ENCODE results near the gene GALR3.

Gene GALR3

DNA sequence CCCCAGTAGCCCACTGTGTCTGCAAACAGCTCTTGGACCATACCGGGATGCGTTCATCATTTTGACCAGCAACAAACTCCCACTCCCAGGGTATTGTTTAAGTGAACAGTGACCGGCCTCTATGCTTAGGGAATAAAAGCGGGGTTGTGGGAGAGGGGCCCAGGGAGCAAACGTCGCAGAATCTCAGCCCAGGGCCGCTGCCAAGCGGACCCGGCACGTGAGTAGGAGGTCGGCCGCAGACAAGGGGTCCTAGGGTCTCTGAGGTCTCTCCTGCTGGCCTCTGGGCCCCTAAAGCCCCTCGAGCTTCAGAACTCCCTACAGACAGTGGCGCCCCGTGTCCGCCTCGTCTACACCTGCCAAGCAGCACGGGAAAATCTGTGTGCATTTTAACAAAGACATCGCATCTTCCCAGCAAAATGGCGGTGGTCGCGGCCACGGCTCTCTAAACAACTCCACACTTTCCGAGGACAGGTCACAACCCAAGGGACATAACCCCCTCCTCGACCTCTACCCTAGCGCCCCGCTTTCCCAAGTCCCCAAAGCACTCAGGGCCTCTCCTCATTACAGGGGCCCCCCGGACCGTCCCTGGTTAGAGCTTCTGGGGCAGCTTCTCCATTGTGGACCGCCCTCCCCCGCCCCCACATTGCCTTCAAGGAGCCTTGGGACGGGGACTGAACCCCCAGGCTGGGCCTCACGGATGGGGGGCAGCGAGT is 19.4 kb upstream of the GALR3 start:
- DNase-seq: no peak

DNA sequence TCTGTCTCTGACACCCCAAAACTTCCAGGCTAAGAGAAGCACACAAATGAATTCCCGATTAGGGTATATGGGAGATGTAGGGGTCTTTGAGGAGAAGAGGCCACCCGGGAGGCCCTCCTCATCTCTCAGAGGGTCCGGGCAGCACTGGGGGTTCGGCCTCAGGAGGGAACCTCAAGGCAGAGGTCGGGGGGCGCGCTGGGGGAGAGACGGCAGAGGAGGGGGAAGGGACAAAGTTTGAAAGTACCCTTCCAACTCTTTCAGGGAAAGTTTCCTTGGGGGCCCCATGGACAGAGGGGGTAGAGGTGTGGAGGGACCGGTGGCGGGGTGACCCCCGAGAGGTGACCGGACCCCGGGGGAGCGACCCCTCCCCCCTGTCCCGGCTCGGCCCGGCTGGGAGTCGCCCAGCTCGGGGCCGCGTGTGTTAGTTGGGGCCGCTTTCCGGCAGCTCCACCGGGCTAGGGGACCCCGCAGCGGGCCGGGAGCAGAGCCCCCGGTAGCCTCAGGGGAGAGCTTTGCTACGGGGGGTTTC is 18.8 kb upstream of the GALR3 start:
- DNase-seq: no peak

DNA sequence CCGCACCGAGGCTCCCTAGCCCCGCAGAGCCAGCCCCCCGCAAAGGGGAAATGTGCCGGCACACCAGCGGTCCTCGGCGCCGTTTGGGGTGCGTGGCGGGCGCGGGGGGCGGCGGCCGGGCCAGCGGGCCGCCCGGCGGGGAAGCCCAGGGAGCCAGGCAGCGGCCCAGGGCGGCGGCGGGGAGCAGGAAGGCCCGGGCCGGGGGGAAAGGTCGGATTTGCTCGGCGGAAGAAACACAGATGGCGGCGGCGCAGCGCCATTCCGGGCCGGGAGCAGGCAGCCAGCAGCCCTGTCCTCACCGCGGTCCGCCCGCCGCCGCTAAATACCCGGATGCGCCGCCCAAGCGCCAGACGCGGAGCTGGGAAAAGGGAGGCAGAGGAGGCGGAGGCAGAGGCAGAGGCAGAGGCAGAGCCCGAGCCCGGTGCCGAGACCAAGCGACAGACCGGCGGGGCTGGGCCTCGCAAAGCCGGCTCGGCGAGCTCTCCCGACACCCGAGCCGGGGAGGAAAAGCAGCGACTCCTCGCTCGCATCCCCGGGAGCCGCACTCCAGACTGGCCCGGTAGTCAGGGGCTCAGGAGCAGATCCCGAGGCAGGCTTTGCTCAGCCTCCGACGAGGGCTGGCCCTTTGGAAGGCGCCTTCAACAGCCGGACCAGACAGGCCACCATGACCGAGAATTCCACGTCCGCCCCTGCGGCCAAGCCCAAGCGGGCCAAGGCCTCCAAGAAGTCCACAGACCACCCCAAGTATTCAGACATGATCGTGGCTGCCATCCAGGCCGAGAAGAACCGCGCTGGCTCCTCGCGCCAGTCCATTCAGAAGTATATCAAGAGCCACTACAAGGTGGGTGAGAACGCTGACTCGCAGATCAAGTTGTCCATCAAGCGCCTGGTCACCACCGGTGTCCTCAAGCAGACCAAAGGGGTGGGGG is 18.0 kb upstream of the GALR3 start:
- DNase-seq: peak; percentile 44

DNA sequence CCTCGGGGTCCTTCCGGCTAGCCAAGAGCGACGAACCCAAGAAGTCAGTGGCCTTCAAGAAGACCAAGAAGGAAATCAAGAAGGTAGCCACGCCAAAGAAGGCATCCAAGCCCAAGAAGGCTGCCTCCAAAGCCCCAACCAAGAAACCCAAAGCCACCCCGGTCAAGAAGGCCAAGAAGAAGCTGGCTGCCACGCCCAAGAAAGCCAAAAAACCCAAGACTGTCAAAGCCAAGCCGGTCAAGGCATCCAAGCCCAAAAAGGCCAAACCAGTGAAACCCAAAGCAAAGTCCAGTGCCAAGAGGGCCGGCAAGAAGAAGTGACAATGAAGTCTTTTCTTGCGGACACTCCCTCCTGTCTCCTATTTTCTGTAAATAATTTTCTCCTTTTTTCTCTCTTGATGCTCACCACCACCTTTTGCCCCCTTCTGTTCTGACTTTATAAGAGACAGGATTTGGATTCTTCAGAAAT is 17.3 kb upstream of the GALR3 start:
- no peak for DNase-seq

DNA sequence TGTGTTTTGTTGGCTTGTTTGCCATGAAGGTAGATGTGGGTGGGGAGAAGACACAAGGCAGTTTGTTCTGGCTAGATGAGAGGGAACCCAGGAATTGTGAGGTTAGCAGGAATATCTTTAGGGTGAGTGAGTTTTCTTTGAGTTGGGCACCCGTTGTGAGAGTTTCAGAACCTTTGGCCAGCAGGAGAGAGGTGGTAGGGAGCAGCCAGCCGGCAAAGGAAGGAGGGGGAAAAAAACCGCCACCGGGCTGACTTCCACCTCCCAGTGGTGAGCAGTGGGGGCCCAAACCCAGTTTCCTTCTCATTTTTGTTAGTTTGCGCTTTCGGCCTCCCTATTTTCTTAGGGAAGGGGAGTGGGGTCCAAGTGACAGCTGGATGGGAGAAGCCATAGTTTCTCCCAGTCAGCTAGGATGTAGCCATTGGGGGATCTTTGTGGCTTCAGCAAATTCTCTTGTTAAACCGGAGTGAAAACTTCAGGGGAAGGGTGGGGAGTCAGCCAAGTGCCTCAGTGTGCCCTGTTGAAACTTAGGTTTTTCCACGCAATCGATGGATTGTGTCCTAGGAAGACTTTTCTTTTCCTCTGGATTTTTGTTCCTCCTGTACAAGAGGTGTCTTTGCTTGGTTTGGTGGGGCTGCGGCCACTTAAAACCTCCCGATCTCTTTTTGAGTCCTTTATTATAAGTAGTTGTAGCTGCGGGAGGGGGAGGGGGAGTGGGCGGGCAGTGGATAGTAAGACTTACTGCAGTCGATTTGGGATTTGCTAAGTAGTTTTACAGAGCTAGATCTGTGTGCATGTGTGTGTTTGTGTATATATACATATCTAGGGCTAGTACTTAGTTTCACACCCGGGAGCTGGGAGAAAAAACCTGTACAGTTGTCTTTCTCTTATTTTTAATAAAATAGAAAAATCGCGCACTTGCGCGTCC is 16.5 kb upstream of the GALR3 start:
- no peak for DNase-seq

DNA sequence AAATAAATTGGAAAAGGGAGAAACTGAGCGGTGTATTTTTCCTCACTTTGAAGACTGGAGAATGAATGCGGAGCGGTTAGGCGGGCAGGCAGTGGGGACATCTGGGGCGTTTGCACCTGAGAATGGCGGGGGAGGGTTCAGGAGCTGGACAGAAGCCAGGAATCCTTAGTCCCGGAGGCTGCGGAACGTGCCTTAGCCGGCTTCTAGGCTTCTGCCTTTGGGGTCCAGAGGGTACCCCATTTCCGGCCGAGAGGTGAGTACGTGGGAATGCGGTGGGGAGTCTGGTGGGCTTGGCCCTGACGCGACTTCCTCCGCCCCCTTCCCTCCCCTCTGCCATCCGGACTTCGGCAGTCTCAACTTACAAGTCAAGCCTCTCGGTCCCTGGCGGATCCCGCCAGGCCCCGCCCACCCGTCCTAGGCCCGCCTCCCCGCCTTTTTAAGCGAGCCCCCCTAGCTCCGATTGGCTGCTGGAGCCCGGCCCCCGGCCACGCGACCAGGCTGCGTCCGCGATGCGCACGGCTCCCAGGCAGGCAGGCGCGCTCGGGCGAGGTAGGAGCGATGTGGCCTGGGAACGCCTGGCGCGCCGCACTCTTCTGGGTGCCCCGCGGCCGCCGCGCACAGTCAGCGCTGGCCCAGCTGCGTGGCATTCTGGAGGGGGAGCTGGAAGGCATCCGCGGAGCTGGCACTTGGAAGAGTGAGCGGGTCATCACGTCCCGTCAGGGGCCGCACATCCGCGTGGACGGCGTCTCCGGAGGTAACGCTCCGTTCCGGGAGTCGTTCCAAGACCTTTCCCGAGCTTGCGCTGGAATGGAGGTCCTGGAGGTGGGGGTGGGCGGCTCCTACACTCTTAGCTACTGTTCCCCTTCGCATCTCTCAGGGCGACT is 15.5 kb upstream of the GALR3 start, which contains the start of gene GCAT:
Gene GCAT, plus strand, starts transcription at position 525 of the 884 bp plus-strand sequence. Its CDS starts 34 bp downstream, at position 559.
- DNase-seq: peak; percentile 80

DNA sequence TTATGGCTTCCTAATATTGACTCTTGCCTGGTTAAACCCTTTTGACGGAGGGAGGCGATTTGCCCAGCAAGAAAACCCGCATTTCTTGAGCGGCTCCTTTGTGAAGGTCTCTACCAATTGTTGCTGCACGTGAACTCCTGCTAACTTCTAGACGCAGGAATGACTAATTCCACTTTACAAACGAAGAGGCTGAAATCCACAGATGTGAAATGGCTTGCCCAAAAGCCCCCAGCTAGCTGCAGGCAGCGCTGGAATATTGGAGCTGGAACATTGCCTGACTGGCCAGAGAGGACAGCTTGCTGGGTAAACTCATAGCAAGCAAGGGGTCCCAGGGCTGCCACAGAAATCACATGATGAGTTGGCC is 14.9 kb upstream of the GALR3 start:
- no peak for DNase-seq

DNA sequence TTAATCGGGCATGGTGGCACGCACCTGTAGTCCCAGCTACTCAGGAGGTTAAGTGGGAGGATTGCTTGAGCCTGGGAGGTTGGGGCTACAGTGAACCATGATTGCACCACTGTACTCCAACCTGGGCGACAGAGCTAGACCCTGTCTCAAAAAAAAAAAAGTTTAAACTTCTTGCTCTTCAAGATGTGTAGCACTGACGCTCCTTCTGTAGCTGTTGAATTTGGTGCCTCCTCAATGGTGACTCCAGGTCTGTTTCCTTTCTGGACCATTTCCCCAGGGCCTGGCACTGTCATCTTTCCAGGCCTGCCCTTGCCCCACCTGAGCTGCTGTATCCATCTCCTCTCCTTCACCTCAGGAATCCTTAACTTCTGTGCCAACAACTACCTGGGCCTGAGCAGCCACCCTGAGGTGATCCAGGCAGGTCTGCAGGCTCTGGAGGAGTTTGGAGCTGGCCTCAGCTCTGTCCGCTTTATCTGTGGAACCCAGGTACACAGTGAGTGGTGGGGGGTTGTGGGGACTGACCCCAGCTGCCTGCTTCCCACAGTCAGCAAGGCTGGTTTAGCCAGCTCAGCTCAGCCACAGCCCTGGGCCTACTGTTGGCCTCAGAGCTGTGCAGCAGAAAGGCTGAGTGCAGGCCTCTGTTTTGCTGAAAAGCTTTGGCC is 13.4 kb upstream of the GALR3 start:
- no peak for DNase-seq

DNA sequence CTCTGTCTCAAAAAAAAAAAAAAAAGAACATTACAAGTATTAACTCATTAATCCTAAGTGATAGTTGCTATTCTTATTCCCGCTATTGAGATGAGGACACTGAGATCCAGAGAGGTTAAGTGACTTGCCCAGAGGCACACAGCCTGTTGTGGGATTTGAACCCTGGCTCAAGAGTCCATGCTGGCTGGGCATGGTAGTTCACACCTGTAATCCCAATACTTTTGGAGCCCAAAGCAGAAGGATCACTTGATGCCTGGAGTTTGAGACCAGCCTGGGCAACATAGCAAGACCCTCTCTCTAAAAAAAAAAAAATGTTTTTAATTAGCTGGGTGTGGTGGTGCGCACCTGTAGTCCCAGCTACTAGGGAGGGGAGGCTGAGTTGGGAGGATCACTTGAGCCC is 11.3 kb upstream of the GALR3 start:
- DNase-seq: no peak

DNA sequence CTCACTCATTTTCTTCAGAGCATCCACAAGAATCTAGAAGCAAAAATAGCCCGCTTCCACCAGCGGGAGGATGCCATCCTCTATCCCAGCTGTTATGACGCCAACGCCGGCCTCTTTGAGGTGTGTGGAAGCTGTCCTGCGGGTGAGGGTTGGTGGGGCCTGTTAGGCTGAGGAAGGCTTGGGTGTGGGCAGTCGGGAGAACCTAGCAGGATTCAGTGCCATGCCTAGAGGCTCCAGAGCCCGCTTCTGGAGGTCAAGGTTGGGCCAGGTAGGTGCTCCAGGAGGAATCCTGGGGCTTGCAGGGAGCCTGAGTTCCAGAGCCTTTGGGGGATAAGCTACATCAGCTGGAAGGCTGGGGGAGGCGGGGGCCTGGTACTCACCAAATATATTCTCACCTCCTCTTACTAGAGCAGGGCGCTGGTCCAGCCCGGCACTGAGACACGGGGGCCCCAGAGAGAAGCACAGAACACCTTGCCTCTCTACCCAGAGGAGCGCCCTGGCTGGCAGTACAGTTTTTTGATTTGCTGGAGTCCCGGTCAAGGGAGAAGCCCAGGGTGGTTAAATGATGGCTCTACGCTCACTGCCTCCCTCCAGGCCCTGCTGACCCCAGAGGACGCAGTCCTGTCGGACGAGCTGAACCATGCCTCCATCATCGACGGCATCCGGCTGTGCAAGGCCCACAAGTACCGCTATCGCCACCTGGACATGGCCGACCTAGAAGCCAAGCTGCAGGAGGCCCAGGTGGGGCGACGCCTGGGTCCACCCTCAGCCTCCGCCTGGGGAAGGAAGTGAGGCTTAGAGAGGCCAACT is 10.1 kb upstream of the GALR3 start:
- DNase-seq: no peak

DNA sequence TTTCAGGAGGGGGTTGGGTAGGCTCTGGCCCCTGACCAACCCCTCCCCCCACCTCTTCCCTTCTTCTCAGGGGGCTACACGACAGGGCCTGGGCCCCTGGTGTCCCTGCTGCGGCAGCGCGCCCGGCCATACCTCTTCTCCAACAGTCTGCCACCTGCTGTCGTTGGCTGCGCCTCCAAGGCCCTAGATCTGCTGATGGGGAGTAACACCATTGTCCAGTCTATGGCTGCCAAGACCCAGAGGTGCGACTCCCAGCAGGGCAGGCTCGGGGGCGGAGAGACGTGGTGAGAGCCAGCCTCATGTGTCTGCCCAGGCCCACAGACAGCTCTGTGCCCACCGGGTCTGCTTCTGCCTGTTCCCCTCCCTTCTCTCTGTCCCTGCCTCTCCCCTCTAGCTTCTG is 7.6 kb upstream of the GALR3 start:
- DNase-seq: no peak

DNA sequence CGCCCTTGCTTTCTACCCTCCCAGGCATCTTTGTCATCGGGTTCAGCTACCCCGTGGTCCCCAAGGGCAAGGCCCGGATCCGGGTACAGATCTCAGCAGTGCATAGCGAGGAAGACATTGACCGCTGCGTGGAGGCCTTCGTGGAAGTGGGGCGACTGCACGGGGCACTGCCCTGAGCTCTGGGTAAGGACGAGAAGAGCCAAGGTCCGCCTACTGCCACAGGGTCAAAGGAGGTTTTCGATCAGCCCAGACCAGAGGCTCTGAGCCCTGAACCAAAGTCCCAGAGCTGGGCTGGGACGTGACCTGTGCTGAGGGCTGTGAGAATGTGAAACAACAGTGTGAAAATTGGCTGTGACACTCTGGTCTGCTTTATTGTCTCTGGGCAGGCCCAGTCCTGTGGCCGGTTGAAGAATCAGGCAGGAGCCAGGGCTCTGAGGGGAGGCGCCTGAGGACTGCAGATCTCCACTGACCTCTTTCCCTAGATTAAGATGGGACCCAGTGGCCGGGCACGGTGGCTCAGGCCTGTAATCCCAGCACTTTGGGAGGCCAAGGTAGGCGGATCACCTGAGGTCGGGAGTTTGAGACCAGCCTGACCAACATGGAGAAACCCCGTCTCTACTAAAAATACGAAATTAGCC is 6.5 kb upstream of the GALR3 start:
- DNase-seq: no peak

DNA sequence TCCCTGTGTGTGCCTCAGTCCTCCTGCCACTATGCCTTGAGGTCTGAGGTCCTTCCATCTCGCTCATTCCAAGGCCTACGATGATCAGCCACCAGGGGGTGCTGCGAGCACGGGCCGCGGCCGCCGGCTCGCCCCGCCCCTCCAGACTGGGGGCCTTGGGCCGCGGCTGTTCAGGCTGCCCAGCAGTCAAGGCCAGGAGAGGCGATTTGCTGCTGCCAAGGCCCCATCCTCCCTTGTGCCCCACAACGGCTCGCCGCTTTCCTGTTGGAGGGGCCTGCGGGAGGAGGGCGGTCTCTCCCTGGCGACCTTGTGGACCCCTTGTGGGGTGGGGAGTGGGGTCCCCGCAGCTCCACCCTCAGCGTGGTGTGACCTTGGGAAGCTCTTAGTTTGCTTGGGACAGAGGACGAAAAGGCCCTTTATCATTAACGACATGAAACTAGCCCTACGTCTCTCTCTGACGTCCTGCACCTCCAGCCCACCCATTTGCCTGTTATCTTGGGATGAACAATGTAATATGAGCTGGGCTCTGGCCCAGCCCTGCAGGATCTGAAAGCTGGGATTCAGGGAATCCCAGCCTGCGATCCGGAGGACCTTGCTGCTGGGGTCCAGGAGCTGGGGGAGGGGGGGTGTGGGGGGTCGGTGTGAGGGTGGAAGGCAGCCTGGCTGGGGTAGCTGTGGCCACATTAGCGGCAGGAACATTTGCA is 5.3 kb upstream of the GALR3 start:
- peak; percentile 85 for DNase-seq

DNA sequence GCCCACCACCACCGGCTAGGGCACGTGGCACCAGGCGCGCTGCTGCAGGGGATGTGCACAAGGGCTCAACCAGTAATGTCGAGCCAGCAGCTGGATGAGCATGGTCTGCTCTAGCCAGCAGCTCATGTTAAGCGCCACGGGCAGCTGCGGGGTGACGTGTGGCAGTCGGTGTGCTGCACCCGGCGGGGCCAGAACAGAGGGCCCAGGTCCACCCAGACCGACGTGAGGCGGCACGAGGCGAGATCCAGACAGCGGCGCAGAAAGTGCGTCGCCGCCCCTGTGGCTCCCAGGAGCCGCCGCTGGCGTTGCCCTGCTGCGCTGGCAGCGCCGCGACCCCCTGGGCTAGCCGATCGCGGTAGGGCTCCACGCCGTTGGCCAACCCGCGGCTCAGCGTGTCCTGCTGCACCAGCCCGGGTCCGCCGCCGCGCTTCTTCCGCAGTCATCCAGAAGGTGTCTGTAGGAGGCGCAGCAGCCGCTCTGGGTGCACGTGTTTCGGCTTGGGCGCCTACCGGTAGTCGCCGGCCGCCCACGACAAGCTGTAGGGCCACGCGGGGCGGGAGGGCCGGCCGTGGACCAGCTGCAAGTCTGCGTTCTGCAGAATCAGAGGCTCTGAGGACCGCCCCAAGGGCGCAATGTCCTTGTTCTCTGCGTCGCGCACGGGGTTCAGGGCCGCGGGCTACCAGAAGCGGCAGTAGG is 4.6 kb upstream of the GALR3 start:
- DNase-seq: peak; percentile 43

DNA sequence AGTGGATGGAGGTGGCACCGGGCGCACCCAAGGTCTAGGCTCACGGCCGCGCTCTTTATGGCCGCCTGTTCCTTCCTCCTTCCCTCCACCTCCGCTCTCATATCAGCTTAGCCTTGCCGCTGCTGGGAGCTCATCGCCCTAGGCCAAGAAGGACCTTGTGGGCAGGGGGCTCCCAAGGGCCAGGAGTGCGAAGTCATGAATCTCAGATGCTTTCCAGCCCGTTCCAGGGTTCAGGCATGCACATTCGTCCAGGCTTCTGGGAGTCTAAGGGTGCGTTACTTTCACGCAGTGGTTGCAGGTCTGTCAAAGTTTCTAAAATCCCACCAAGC is 4.1 kb upstream of the GALR3 start:
- DNase-seq: no peak

DNA sequence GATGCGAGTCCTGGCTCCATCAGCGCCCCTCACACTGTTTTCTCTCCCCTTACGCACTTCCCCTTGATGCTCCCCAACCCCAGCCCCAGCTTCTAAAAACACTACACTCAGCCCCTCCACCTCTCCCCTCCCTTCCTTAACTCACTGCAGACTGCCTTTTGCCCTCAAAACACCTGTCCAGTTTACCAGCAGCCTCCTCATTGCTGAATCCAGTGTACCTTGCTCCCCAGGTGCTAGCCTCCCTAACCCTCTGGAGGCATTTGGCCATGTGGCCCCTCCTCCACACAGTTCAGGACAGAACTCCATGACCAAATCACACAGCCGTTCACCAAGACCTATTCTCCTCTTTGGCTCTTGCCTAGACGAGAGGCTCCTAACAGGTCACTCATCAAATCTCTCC is 2.8 kb upstream of the GALR3 start:
- DNase-seq: no peak

DNA sequence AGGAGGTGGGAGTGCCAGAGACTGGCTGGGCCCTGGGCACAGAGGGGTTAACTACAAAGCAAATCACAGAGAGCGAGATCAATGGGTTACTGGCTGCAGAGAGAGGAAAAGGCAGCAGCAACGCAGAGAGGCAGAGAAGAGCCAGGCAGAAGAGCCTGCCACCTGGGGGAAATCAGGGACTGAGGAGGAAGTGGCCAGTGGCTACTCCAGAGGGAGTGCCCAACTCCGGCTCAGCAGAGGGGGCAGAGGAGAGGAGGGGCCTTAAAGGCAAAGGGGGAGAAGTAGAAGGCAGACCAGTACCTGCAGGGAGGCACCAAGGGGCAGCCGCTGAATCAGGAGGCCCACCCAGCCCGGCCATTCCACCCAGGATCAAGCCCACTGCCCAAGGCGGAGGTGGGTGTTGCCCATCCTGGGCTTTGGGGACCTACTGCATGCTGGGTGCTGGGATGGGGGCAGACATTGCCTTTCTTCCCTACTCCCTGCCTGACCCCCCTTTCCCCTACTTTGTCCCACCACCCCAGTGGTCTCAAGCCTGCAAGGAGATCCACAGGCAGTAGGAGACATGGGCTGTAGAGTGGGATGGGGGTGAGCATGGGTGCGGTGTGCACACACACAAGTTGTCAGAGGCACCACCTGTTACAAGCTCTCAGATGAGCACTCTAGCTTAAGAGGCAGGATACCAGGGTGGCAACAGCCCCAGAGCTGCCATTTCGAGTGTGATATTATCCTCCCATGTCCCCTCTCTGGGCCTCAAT is 926 bp upstream of the GALR3 start:
- no peak for DNase-seq

Measured in activated T-cell treated with anti-CD3 and anti-CD28 coated beads for 4 hours (primary cell).